HG03521 (cell line): ENCODE measurements around the gene CCBE1.

ENCODE experiments used
- ATAC-seq: cut with Tn5 transposase; IDR thresholded peaks from one replicate; pipeline ENCODE4 v1.9.1; 2021; ENCODE audit warnings: mild to moderate bottlenecking, moderate library complexity; ENCODE audit not compliant: unreplicated experiment

CCBE1 gene

GRCh38 chr18:59423259-59423658 is 274.0 kb downstream of the CCBE1 start:
- ATAC-seq = no peak

GRCh38 chr18:59420244-59420643 is 277.0 kb downstream of the CCBE1 start:
- no peak for ATAC-seq

- no peak for ATAC-seq
Observed at GRCh38 chr18:59419386-59419785, 277.8 kb downstream of the CCBE1 start.

- no peak for ATAC-seq
Observed at GRCh38 chr18:59416818-59417217, 280.4 kb downstream of the CCBE1 start.

GRCh38 chr18:59414111-59414653 is 283.0 kb downstream of the CCBE1 start:
- no peak for ATAC-seq

GRCh38 chr18:59402432-59403090 is 294.7 kb downstream of the CCBE1 start:
- peak; percentile 95 for ATAC-seq

GRCh38 chr18:59400407-59400806 is 296.8 kb downstream of the CCBE1 start:
- no peak for ATAC-seq

GRCh38 chr18:59395226-59396175 is 301.7 kb downstream of the CCBE1 start:
- ATAC-seq = no peak

- no peak for ATAC-seq
Observed at GRCh38 chr18:59393381-59393780, 303.8 kb downstream of the CCBE1 start.

- no peak for ATAC-seq
Observed at GRCh38 chr18:59388817-59389216, 308.4 kb downstream of the CCBE1 start.

GRCh38 chr18:59387687-59388565 is 309.3 kb downstream of the CCBE1 start:
- ATAC-seq = no peak

GRCh38 chr18:59386909-59387686 is 310.1 kb downstream of the CCBE1 start:
- ATAC-seq = no peak

- no peak for ATAC-seq
Observed at GRCh38 chr18:59385191-59385590, 312.0 kb downstream of the CCBE1 start.

GRCh38 chr18:59383851-59384250 is 313.4 kb downstream of the CCBE1 start:
- ATAC-seq = no peak

- ATAC-seq = no peak
Observed at GRCh38 chr18:59382383-59382782, 314.8 kb downstream of the CCBE1 start.

- ATAC-seq = no peak
Observed at GRCh38 chr18:59381949-59382348, 315.3 kb downstream of the CCBE1 start.
